ENCODE measurements around the gene ABHD16B.
"Not testable (repeated sequence)": the region's sequence is repeated elsewhere in the genome, so short reads cannot be mapped to it uniquely, and the experiment has no call there.

Gene ABHD16B

DNA sequence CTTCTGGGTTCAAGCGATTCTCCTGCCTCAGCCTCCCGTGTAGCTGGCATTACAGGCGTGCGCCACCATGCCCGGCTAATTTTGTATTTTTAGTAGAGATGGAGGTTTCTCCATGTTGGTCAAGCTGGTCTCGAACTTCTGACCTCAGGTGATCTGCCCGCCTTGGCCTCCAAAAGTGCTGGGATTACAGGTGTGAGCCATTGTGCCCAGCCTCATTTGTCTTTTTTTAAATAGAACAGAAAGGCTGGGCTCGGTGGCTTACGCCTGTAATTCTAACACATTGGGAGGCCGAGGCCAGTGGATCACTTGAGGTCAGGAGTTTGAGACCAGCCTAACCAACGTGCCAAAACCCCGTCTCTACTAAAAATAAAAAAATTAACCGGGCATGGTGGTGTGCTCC, 5.7 kb downstream of the ABHD16B start:
- in situ Hi-C loops (cut with MboI; ENCODE audit: low sequenced_read_pairs); H3K4me1 ChIP-seq: not testable (repeated sequence)
- peaks cover 38% of the 10 kb centered on the region for H3K36me3 ChIP-seq (replicated peaks)

DNA sequence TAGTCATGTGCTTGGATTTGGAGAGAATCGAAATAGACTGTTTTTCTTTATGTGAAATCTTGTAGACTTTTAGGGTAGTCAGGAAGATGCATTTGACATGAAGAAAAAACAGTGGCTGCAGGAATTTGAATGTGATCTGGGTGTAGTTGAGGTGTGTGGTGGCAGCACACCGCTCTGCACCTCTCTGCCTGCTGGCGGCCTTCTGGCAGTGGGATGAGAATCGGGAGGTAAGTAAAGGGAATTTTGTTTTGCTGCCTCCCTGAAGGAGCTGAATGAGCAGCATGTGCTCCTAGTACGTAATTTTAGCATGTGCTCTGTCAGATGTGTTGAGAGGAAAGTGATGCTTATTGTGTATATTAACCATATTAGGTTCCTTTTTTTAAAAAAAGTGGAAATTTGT, 7.0 kb downstream of the ABHD16B start:
- no peaks in the 10 kb centered on the region for H3K27me3 ChIP-seq (ENCODE audit: low read depth)
- H3K4me1 ChIP-seq = peaks cover 3% of the 10 kb centered on the region
- no peak overlapping the region for H3K4me3 ChIP-seq
- no peaks in the 10 kb centered on the region for H3K9me3 ChIP-seq
- in situ Hi-C loops (cut with MboI; ENCODE audit: low sequenced_read_pairs) = no loop called here
- H3K36me3 ChIP-seq (replicated peaks) = peaks cover 43% of the 10 kb centered on the region
- DNase-seq (ENCODE audit: low spot score in 2 of 2) = no peak

More for the DNA sequence above, 5.7 kb downstream of the ABHD16B start:
- not testable (repeated sequence) for DNase-seq (ENCODE audit: low spot score in 2 of 2); H3K4me3 ChIP-seq; H3K27me3 ChIP-seq (ENCODE audit: low read depth); H3K9me3 ChIP-seq

DNA sequence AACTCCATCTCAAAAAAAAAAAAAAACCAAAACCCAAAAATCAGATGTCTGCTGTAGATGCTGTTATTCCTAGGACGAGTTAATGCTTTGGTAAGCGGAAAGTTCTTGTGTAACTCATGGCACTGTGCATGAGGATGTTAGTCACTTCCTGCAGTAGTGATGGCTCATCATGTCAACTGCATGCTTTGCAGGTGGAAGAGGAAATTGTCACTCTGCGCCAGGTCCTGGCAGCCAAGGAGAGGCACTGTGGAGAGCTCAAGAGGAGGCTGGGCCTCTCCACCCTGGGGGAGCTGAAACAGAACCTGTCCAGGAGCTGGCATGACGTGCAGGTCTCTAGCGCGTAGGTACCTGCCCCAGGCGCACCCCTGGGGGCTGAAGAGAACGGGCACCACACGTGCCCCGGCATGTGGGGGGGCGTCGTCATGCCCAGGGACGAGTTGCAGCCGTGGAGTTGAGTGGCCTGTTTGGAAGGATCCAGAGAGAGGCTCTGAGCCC, 12.2 kb downstream of the ABHD16B start:
- Histone ChIP-seq H3K4me3 (no peak overlapping the region), H3K9me3 (no peaks in the 10 kb centered on the region), H3K4me1 (no peaks in the 10 kb centered on the region), H3K27me3 (ENCODE audit: low read depth) (no peaks in the 10 kb centered on the region), H3K36me3 (replicated peaks) (peaks cover 75% of the 10 kb centered on the region)
- in situ Hi-C loops (cut with MboI; ENCODE audit: low sequenced_read_pairs) = no loop called here
- DNase-seq (ENCODE audit: low spot score in 2 of 2) = no peak

DNA sequence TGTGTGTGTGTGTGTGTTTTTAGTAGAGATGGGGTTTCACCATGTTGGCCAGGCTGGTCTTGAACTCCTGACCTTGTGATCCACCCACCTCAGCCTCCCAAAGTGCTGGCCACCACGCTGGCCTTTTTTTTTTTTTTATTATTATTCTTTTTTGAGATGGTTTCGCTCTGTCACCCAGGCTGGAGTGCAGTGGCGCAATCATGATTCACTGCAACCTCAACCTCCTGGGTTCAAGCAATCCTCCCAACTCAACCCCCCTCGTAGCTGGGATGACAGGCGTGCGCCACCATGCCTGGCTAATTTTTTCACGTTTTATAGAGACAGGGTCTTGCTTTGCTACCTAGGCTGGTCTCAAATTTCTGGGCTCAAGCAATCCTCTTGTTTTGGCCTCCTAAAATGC, 12.9 kb downstream of the ABHD16B start:
- H3K9me3 ChIP-seq; H3K4me3 ChIP-seq; H3K27me3 ChIP-seq (ENCODE audit: low read depth); H3K4me1 ChIP-seq; in situ Hi-C loops (cut with MboI; ENCODE audit: low sequenced_read_pairs); DNase-seq (ENCODE audit: low spot score in 2 of 2): not testable (repeated sequence)
- H3K36me3 ChIP-seq (replicated peaks) = peaks cover 75% of the 10 kb centered on the region

DNA sequence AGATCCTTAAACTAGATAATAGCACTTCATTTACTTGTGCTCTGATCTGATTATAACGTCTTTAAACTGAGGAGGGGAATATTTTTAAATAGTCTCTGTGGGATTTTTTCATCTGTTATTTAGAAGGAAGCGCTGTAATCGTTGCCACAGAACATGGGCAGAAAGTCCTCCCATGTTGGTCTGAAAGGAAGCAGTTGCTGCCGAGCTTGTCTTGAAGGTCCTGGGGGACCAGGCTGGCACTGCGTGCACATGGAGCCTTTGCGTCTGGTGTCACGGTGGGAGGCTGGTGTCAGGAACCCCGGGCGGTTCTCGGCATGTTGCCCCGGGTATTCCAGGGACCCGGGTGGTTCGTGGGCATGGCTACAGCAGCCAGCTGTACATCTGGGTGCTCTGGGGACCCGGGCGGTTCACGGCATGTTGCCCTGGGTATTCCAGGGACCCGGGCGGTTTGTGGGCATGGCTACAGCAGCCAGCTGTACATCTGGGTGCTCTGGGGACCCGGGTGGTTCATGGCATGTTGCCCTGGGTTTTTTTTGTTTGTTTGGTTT, 15.3 kb downstream of the ABHD16B start:
- Histone ChIP-seq H3K4me1 (no peaks in the 10 kb centered on the region), H3K9me3 (no peaks in the 10 kb centered on the region), H3K4me3 (no peak overlapping the region), H3K27me3 (ENCODE audit: low read depth) (no peaks in the 10 kb centered on the region), H3K36me3 (replicated peaks) (peaks cover 61% of the 10 kb centered on the region)
- no peak for DNase-seq (ENCODE audit: low spot score in 2 of 2)
- in situ Hi-C loops (cut with MboI; ENCODE audit: low sequenced_read_pairs) = no loop called here

DNA sequence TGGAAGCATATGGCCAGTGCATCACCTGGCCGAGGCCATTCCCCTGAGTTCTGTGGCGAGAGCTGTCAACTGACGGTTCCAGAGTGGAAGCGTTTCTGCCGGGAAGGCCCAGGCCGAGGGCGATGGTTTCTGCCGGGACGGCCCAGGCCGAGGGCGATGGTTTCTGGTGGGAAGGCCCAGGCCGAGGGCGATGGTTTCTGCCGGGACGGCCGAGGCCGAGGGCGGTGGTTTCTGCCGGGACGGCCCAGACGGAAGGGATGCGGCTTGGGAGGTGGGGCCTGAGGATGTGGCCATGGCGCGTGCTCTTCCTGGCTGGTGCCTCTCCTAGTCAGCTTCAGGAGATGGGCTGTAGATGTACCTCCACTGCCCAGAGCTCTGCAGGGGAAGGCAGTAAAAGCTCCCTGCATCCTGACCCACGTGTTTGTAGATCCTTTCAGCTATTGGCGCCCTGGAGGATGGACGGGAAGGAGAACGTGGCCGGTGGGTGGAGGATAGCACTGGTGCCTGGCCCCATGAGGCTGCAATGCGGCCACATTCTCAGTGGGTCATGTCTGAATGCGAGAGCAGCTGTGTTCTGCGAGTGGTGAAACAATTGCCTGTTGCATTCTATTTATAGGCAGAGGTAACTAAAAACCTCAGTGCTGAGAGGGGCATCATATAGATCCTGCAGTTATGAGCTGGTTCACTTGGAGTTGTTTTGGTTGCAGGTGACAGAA, 16.6 kb downstream of the ABHD16B start:
- Histone ChIP-seq H3K4me1 (no peaks in the 10 kb centered on the region), H3K9me3 (no peaks in the 10 kb centered on the region), H3K27me3 (ENCODE audit: low read depth) (no peaks in the 10 kb centered on the region), H3K4me3 (no peak overlapping the region), H3K36me3 (replicated peaks) (peaks cover 62% of the 10 kb centered on the region)
- in situ Hi-C loops (cut with MboI; ENCODE audit: low sequenced_read_pairs) = no loop called here
- no peak for DNase-seq (ENCODE audit: low spot score in 2 of 2)

DNA sequence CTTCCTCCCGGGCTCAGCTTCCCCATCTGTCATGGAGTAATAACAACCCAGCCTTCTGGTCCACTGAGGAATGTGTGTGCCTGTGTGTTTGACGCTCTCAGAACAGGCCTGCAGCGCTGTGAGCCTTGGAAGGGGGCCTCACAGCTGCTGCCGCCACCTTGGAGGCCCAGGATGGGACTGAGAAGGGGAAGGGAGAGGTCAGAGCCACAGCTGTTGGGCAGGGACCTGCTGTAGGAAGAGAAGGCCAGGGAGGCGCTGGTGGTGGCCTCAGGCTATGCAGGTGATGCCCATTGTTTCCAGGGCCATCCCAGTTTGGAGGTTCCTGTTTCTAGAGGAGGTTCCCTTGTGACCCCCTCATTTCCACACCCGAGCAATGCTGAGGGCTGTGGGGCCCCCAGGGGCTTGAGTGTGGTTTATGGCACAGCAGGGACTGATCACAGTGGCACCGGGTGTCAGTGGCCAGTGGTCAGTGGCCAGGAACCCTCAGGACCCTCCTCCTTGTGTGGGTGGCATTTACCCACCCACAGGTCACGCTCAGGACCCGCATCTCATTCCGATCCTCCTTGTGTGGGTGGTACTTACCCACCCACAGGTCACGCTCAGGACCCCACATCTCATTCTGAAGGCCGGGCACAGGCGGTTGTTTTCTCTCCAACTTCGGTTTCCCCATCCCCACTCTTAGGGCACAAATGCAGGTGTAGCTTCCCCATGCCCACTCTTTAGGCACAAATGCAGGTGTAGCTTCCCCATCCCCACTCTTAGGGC, 17.8 kb downstream of the ABHD16B start:
- Histone ChIP-seq H3K9me3 (no peaks in the 10 kb centered on the region), H3K4me1 (no peaks in the 10 kb centered on the region), H3K4me3 (no peak overlapping the region), H3K27me3 (ENCODE audit: low read depth) (no peaks in the 10 kb centered on the region), H3K36me3 (replicated peaks) (peaks cover 68% of the 10 kb centered on the region)
- no peak for DNase-seq (ENCODE audit: low spot score in 2 of 2)
- in situ Hi-C loops (cut with MboI; ENCODE audit: low sequenced_read_pairs) = no loop called here

DNA sequence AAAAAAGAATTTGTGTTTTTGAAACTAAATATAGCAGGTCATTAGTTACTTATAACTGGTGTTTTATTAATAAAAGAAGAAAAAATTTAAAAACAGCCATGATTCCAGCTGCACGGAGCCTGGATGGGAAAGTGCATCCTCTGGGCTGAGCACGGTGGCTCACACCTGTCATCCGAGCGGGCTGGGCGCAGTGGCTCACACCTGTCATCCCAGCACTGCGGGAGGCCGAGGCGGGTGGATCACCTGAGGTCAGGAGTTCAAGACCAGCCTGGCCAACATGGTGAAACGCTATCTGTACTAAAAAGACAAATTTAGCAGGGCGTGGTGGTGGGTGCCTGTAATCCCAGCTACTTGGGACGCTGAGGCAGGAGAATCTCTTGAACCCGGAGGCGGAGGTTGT, 19.6 kb downstream of the ABHD16B start:
- H3K4me3 ChIP-seq; H3K27me3 ChIP-seq (ENCODE audit: low read depth); in situ Hi-C loops (cut with MboI; ENCODE audit: low sequenced_read_pairs); DNase-seq (ENCODE audit: low spot score in 2 of 2); H3K9me3 ChIP-seq; H3K4me1 ChIP-seq: not testable (repeated sequence)
- H3K36me3 ChIP-seq (replicated peaks) = peaks cover 70% of the 10 kb centered on the region

DNA sequence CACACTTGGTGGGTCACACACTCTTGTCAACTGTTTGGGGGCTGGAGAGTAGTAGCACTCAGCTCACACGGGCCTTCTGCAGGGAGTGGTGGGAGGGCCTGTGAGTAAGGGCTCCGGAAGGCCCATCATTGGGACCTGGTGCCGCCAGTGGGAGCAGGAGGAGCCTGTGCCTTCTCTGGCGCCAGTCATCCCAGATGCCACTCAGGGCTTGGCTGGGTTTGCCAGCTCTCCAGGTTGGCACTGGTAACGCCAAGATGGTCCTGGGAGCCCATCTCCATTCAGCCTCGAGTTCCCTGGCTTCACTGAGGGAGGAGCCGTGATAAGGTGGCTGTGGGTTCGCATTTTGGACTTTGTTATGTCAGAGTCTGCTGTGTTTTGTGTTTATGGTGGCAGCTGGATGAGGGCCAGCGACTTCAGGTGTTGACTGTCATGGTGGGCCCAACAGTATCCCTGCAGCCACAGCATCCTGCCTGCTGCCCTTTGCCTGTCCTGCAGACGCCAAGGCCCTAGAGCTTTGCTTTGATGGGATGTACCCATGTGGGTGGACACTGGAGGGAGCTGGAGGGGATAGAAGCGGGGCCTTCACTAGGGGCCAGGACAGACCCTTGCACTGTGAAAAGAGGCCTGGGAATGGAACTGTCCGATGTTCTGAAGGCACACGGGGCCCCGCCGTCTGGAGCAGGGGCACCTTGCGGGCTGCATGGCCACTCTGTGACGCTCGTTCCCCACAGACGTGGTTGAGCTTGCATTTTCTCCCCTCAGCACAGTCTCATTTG, 20.3 kb downstream of the ABHD16B start:
- no peaks in the 10 kb centered on the region for H3K27me3 ChIP-seq (ENCODE audit: low read depth)
- no peaks in the 10 kb centered on the region for H3K4me1 ChIP-seq
- peaks cover 63% of the 10 kb centered on the region for H3K36me3 ChIP-seq (replicated peaks)
- H3K9me3 ChIP-seq = no peaks in the 10 kb centered on the region
- H3K4me3 ChIP-seq = no peak overlapping the region
- no peak for DNase-seq (ENCODE audit: low spot score in 2 of 2)
- in situ Hi-C loops (cut with MboI; ENCODE audit: low sequenced_read_pairs) = no loop called here

DNA sequence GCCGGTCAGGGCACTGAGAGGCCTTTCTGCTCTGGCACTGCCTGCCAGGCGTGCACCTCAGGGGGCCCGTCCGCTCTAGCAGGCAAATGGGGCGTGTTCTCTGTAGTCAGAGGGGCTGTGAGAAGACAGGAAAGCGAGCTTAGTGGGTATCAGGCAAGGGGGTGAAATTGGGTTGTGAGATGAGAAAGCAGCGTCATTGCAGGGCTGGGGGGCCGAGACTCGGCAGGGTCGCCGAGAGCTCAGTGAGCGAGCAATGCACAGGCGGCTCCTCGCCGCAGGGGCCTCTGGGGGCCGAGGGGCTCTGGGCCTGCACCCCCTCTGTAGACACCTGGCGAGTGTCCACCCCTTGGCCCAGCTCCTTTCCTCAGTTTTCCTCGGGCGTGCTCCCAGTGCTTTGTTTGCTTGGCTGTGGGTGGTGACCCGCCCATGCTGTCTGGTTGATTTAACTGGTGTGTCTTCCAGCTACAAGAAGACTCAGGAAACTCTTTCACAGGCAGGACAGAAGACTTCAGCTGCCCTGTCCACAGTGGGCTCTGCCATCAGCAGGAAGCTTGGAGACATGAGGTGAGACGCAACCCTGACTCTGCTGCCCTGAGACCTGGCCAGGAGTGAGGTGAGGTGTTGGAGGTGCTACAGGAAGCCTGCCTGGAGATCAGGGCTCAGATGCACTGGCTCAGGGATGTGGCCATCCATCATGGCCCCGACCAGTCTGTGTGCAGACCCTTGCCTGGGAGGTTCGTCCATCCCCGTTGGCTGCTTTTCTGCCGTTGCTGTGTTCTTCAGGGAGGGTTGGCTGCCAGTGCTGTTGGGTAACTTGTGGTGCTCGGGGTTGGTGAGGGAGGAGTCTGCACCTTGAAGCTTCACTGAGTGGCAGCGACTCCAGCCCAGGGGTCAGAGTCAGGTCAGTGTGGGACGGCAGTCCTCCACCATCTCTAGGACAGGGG, 21.2 kb downstream of the ABHD16B start:
- no peak for DNase-seq (ENCODE audit: low spot score in 2 of 2)
- Histone ChIP-seq H3K9me3 (no peaks in the 10 kb centered on the region), H3K4me3 (no peak overlapping the region), H3K27me3 (ENCODE audit: low read depth) (no peaks in the 10 kb centered on the region), H3K4me1 (no peaks in the 10 kb centered on the region), H3K36me3 (replicated peaks) (peaks cover 65% of the 10 kb centered on the region)
- in situ Hi-C loops (cut with MboI; ENCODE audit: low sequenced_read_pairs) = no loop called here

DNA sequence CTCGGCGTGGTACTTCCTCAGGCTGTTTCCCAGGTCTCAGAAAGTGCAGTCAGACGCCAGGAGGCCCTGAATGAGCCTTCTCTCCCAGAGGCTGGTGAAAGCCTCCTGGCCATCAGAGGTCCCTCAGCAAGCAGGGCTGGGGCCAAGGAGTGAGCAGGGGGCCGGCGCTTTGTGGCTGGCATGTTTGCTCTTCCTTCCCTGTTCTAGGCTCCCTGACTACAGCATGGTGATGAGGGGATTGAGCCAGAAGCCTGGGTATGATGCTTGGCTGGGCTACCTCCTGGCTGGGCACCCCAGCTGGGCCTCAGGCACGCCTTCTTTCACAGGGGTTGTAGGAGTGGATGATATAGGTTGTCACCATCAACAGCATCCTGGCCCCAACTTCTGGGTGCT, 21.9 kb downstream of the ABHD16B start:
- Histone ChIP-seq H3K27me3 (ENCODE audit: low read depth) (no peaks in the 10 kb centered on the region), H3K4me1 (no peaks in the 10 kb centered on the region), H3K4me3 (no peak overlapping the region), H3K9me3 (no peaks in the 10 kb centered on the region), H3K36me3 (replicated peaks) (peaks cover 63% of the 10 kb centered on the region)
- in situ Hi-C loops (cut with MboI; ENCODE audit: low sequenced_read_pairs) = no loop called here
- no peak for DNase-seq (ENCODE audit: low spot score in 2 of 2)

DNA sequence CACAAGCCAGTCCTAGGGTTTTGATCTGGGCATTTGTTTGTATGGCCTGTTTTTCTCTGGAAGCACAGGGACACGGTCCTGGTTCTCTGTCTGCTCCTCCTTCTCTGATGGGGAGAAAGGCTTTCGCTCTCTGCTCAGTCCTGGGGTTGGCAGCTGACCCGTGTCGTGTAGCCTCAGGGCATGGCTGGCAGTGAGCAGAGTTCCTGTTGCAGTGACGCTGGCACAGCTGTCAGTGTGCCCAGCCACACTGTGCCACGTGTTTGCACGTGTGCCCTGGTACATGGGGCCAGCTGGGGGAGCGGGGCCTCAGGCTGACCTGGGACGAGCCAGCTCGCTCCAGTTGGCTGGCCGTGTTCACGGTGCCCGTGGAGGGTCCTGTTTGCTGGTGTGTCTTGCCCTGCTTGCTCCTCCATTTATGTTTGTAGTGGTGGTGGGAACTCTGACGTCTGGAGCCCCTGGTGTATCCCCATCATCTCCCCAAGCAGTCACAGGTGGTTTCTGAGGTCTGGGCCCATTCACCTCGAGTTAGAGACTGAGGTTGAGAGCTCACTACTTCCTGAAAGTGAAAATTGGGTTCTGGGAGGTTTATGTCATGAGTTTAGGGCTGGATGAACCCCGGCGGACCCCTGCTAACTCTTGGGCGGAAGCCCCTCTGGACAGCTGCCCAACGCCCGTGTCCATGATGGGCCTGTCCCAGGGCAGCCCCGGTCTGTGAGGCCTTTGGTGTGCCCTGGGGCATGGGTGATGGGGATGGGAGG, 23.4 kb downstream of the ABHD16B start:
- no peak for DNase-seq (ENCODE audit: low spot score in 2 of 2)
- in situ Hi-C loops (cut with MboI; ENCODE audit: low sequenced_read_pairs) = no loop called here
- no peaks in the 10 kb centered on the region for H3K4me1 ChIP-seq
- H3K27me3 ChIP-seq (ENCODE audit: low read depth) = no peaks in the 10 kb centered on the region
- no peak overlapping the region for H3K4me3 ChIP-seq
- peaks cover 62% of the 10 kb centered on the region for H3K36me3 ChIP-seq (replicated peaks)
- H3K9me3 ChIP-seq = no peaks in the 10 kb centered on the region
